ENCODE data around the gene SLC43A1.

DNA sequence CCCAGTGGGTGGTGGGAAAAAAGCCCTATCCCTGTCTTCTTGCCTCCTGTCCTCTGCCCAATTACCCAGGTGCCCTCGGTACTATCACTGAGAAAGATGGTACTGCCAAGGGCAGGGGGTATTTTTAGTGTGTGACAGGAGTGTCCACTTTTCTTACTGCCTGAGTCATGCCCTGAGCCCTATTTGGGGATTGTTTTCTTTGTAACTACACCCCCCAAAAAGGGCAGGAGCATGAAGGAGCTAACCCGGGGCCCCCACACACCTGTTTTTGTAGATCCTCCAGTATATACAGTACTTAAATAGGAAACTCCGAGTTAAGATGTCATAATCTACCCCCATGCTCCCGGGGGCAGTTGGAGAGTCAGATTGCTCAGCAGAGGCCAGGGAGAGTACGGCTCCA lies 25.7 kb upstream of the SLC43A1 start:
- TF ChIP-seq, protein P1, sequence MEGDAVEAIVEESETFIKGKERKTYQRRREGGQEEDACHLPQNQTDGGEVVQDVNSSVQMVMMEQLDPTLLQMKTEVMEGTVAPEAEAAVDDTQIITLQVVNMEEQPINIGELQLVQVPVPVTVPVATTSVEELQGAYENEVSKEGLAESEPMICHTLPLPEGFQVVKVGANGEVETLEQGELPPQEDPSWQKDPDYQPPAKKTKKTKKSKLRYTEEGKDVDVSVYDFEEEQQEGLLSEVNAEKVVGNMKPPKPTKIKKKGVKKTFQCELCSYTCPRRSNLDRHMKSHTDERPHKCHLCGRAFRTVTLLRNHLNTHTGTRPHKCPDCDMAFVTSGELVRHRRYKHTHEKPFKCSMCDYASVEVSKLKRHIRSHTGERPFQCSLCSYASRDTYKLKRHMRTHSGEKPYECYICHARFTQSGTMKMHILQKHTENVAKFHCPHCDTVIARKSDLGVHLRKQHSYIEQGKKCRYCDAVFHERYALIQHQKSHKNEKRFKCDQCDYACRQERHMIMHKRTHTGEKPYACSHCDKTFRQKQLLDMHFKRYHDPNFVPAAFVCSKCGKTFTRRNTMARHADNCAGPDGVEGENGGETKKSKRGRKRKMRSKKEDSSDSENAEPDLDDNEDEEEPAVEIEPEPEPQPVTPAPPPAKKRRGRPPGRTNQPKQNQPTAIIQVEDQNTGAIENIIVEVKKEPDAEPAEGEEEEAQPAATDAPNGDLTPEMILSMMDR (IDR thresholded peaks at IDR 0.05), result no peak
- TF ChIP-seq, protein P2, sequence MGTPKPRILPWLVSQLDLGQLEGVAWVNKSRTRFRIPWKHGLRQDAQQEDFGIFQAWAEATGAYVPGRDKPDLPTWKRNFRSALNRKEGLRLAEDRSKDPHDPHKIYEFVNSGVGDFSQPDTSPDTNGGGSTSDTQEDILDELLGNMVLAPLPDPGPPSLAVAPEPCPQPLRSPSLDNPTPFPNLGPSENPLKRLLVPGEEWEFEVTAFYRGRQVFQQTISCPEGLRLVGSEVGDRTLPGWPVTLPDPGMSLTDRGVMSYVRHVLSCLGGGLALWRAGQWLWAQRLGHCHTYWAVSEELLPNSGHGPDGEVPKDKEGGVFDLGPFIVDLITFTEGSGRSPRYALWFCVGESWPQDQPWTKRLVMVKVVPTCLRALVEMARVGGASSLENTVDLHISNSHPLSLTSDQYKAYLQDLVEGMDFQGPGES (IDR thresholded peaks at IDR 0.05; ENCODE audit: low read depth, low read length), result no peak

Data from SK-N-SH (cell line).